GM13976 (cell line): ENCODE data around the gene OR6K3.
"Not testable (repeated sequence)": the region's sequence is repeated elsewhere in the genome, so short reads cannot be mapped to it uniquely, and the experiment has no call there.

Source experiments
- DNase-seq: peaks from one replicate; pipeline ENCODE4 v3.0.0; 2012; ENCODE audit warnings: low spot score
- in situ Hi-C: fragments of 300-500 bp; cut with MboI; formaldehyde crosslinking; loops from one replicate; pipeline ENCODE4 v1.12.0; 2022; ENCODE audit warnings: low sequenced_read_pairs, mixed read lengths, inconsistent platforms; ENCODE audit not compliant: unreplicated experiment
- TF ChIP-seq, protein P1 (sequence below): IDR thresholded peaks from 2 replicates; pipeline ENCODE4 v1.5.1; 2012; ENCODE audit warnings: borderline replicate concordance, mild to moderate bottlenecking; ENCODE audit not compliant: insufficient read depth; ENCODE audit errors: extremely low read depth, missing control alignments, control extremely low read depth

Gene OR6K3

GRCh38 chr1:158689875-158690274 lies 30.6 kb downstream of the OR6K3 start:
- in situ Hi-C loops, result no loop called here
- TF ChIP-seq, protein P1, sequence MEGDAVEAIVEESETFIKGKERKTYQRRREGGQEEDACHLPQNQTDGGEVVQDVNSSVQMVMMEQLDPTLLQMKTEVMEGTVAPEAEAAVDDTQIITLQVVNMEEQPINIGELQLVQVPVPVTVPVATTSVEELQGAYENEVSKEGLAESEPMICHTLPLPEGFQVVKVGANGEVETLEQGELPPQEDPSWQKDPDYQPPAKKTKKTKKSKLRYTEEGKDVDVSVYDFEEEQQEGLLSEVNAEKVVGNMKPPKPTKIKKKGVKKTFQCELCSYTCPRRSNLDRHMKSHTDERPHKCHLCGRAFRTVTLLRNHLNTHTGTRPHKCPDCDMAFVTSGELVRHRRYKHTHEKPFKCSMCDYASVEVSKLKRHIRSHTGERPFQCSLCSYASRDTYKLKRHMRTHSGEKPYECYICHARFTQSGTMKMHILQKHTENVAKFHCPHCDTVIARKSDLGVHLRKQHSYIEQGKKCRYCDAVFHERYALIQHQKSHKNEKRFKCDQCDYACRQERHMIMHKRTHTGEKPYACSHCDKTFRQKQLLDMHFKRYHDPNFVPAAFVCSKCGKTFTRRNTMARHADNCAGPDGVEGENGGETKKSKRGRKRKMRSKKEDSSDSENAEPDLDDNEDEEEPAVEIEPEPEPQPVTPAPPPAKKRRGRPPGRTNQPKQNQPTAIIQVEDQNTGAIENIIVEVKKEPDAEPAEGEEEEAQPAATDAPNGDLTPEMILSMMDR, result no peak
- no peak for DNase-seq

GRCh38 chr1:158689110-158689509 lies 31.4 kb downstream of the OR6K3 start:
- DNase-seq, result no peak
- TF ChIP-seq, protein P1, result no peak
- in situ Hi-C loops, result no loop called here

DNA sequence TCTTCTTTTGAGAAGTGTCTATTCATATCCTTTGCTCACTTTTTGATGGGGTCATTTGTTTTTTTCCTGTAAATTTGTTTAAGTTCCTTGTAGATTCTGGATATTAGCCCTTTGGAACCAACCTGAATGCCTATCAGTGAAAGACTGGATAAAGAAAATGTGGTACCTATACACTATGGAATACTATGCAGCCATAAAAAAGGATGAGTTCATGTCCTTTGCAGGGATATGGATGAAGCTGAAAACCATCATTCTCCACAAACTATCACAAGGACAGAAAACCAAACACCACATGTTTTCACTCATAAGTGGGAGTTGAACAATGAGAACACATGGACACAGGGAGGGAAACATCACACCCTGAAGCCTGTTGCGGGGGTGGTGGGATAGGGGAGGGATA lies 32.2 kb downstream of the OR6K3 start:
- DNase-seq, in situ Hi-C loops: not testable (repeated sequence)

DNA sequence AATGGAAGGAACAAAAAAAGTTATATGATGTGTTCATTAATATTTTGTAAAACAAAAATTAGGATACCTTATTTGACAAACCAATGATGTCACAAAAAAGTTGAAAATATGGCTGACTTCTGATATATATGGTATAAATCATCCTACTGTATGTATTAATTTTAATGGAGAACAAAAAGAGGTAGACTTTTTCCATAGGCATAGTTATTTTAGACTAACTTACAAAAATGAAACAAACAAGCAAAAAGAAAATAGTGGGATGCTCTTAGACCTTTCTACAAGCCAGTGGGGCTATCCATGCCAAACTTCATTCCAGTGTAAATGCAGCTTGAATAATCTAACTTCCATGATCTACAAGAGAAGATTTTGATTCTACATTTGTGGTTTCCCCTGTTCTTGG lies 33.5 kb downstream of the OR6K3 start:
- TF ChIP-seq, protein P1, result no peak
- DNase-seq, result no peak
- in situ Hi-C loops, result no loop called here

- TF ChIP-seq, protein P1, result no peak
- DNase-seq, result no peak
- in situ Hi-C loops, result no loop called here
Measured at GRCh38 chr1:158686111-158687009, 34.2 kb downstream of the OR6K3 start, which contains the start of gene SPTA1. TSS of gene SPTA1 (minus strand) at chr1:158686715. CDS start at chr1:158686517, 198 bp downstream.

- TF ChIP-seq, protein P1, result no peak
- DNase-seq, result no peak
- in situ Hi-C loops, result no loop called here
Measured at GRCh38 chr1:158685085-158685484, 35.4 kb downstream of the OR6K3 start.

GRCh38 chr1:158681606-158682005 lies 38.9 kb downstream of the OR6K3 start:
- in situ Hi-C loops, result no loop called here
- DNase-seq, result no peak

More at GRCh38 chr1:158681606-158682005, 38.9 kb downstream of the OR6K3 start:
- TF ChIP-seq, protein P1, result no peak
